Fibroblast of skin of left quadriceps (primary cell): ENCODE data around the gene FAM240A.

ENCODE experiments used
- DNase-seq, 2 experiments: peaks; one replicate each; pipeline ENCODE4 v3.0.0-alpha.2; 2013; ENCODE audit warnings: low read depth in 2 of 2

FAM240A gene

DNA sequence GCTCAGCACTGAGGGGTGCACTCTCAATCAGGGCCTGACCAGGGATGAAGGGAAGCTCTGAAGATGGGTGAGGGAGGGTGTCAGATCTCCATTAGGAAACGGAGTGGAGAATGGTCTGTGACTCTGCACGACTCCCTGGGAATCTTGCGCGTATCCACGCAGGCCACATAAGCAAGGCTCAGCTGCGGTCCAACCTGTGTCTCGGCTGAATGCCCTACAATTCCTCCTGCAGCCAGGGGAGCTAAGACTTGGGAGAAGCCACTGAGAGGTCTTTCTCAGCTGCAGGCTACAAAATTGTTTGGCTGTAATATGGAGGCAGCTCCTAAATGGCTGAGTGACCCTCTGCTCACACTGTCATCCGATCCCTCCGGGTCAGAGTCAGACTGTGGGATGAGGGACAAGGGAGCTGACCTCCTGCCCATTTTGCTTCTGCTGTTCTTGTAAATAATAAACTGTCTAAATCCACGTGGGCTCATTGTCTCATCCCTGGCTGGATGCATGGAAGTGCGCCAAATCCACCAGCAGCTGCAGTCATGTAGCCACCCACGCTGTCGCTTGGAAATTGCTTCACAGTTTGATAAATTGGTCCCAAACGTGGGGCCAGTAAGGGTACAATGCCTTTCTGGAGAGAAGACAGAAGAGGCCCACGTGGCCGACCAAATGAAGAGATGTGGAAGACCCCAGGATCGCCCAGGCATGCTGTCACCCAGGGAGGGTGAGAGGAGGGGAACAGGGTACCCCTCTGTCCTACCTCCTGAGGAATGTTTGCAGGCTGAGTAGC, 50.6 kb downstream of the FAM240A start:
- DNase-seq = peak in 1 of 2 experiments; percentile 8

DNA sequence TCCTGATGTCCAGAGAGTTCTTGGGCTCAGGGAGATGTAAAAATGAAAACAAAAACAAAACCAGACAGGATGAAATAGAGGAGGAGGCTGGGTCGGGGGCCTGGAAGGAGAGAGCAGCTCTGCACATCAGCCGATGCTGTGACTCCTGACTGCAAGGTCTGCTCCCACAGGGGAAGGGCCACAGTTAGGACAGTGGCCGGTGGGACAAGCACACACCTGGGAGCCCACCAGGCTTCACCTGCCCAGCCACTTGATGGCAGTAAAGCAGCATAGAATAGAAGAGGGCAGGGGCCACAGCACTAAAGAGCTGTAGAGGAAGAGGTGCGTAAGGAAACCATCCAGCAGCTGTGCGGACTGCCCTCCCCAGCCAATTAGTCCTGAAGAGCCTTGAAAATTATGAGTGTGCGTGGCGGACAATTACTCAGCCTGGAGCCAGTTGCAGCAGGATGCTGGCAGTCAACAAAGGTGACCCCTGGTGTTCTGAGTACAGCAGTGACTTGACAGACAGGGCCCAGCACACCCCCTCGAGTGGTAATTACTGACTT, 51.3 kb downstream of the FAM240A start:
- no peak for DNase-seq

GRCh38 chr3:46664188-46664970, 52.1 kb downstream of the FAM240A start:
- DNase-seq = no peak

GRCh38 chr3:46664971-46665762, 52.8 kb downstream of the FAM240A start:
- DNase-seq = no peak

DNA sequence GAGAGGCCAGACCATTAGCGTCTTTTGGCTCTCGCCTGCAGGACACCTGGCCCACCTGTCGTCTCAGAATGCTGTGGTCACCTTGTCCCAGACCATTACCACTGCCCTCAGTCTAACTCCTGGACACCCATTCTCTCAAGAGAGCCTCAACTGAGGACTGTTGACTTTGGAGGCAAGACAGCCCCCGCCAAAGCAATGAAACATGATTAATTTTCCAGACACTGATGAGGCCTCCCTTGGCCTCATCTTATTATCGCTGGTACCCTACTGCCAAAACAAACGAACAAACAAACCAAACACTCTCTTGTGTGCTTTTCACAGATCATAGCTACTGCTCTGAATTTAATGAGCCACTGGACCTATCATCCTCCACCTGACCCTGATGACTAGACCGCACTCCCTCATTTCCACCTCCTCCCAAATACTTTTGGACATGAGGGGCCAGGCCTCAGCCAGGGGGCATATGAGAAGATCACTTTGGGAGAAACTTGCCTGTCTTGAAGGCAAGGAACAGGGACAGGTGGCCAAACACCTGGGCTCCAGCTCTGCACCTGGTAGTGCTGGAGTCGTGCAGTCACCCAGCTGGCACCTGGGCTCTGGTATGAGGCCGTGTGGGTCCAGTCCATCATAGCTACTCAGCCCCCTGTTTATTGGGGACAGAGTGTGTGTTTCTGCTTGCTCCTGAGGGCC, 53.6 kb downstream of the FAM240A start:
- DNase-seq = no peak

DNA sequence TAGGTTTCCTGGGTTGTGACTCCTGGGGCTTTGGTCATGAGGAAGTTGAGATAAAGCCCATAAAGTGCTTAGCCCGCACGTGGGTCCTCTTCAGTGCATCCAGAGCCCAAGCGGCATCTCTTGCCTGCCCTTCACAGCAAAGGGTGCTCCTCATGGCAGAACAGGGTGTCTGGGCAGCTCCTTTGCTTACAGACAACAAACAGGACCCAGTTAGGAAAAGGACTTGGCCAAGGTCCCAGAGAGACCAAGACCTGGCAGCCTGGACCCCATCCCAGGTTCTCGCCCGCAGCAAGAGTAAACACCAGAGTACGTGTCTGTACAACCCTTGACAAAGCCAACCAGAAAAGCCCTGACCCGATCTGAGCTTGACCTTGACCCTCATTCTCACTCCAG, 54.1 kb downstream of the FAM240A start:
- no peak for DNase-seq

GRCh38 chr3:46667061-46667621, 54.8 kb downstream of the FAM240A start:
- DNase-seq = no peak

GRCh38 chr3:46667657-46668056, 55.3 kb downstream of the FAM240A start:
- no peak for DNase-seq

GRCh38 chr3:46668116-46668515, 55.8 kb downstream of the FAM240A start:
- no peak for DNase-seq

DNA sequence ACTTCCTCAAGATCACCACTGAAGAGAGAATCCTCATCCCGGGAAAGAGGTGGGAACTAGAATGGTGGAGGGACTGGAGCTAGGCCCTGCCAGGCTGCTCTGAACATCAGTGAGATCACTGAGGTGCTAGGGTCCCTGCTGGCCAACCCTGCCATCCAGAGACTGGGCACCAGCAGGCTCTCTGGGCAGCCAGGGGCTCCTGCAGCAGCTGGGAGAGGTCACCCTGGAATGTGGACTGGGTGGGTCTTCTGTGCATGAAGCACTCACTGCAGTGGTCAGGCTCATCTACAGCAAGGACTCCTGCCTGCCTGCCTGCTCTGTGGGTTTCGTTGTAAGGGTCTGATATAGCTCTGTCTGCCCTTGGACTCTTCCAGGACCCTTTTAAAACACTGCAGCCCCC, 56.3 kb downstream of the FAM240A start:
- DNase-seq = no peak

- DNase-seq = no peak
Measured at GRCh38 chr3:46669191-46669999, 57.1 kb downstream of the FAM240A start.

- DNase-seq = no peak
Measured at GRCh38 chr3:46670000-46670890, 57.9 kb downstream of the FAM240A start.

- no peak for DNase-seq
Measured at GRCh38 chr3:46670891-46671427, 58.6 kb downstream of the FAM240A start.

DNA sequence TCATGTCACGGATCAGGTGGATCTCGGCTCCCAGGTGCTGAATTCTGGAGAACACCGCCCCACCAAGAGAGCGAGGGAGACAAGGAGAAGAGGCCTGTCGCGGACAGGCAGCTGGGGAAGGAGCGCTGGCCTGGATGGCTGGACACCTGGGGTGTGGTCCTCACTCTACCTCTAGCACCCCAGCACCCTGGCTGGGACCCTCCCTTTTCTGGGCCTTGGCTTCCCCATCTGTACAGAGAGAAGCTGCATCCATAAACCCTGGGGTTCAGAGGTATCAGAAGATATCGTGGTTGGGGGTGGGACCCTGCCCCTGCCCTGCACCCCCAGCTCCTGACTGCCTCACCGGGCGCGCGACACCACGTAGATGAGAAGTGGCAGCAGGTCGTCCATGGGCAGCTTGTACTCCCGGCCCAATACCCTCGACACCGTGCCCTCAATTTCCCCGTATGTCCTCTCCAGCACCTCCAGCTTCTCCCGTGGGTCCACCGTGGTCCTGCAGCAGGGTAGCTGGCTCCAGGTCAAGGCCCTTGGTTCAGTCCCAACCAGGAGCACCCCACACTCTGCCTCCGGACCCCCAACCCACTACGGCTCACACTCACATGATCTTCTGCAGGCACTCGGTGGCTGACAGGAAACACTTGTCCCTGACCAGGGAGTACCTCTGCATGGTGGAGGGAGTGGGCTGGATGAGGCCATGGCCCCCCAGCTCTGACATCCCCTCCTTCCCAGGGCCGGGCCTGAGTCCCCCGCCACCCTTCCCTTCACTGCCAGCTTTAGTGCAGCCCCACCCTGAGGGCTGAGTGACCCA, 59.4 kb downstream of the FAM240A start:
- DNase-seq = no peak

DNA sequence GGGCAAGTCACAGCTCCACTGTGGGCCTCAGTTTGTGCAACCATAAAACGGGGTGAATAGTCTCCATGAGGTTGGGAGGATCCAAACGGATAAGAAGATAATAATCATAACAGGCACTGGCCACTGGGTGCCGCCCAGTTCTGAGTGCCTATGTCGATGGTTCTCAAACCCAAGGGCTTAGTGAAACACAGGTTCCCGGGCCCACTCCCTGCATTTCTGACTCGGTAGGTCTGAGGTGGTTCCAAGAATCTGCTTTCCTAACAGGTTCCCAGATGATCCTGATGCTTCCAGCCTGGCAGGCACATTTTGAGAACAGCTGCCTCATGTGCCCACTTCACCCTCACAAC, 60.0 kb downstream of the FAM240A start:
- no peak for DNase-seq

GRCh38 chr3:46673151-46674030, 61.1 kb downstream of the FAM240A start:
- DNase-seq = no peak
